ENCODE measurements around the gene DGKG. TPM values are rescaled to one million over a fixed set of nuclear protein-coding genes. Genes with fewer than 3 reads are reported as not detected.

The DGKG gene
- total RNA-seq, 4 donors from 2014 or later: 0.79 to 4.0 (median 1.6) TPM

GRCh38 chr3:186251948-186252619 is 110.0 kb downstream of the DGKG start:
- no peak for DNase-seq (ENCODE audit: low spot score in 2 of 2)
- Histone ChIP-seq H3K4me1 (peaks cover 21% of the 10 kb centered on the region), H3K4me3 (no peak overlapping the region), H3K36me3 (no peaks in the 10 kb centered on the region), H3K9me3 (no peaks in the 10 kb centered on the region), H3K27me3 (no peaks in the 10 kb centered on the region), H3K27ac (no peak overlapping the region)
- WGBS: 74% methylated on average over 8 of the region's 8 CpGs
- no peak for TF ChIP-seq POLR2A (IDR thresholded peaks at IDR 0.05)
- TF ChIP-seq POLR2AphosphoS5 (IDR thresholded peaks at IDR 0.05): no peak
- no peak for TF ChIP-seq CTCF (IDR thresholded peaks at IDR 0.05)
- TF ChIP-seq EP300 (IDR thresholded peaks at IDR 0.05): no peak

GRCh38 chr3:186248850-186249249 is 113.2 kb downstream of the DGKG start:
- TF ChIP-seq EP300 (IDR thresholded peaks at IDR 0.05) (no peak), POLR2A (IDR thresholded peaks at IDR 0.05) (no peak)
- no peak overlapping the region for H3K27ac ChIP-seq
- 80% methylated on average over 7 of the region's 7 CpGs for WGBS
- H3K27me3 ChIP-seq: no peaks in the 10 kb centered on the region
- H3K4me3 ChIP-seq: no peak overlapping the region
- DNase-seq (ENCODE audit: low spot score in 2 of 2): no peak
- peaks cover 10% of the 10 kb centered on the region for H3K4me1 ChIP-seq
- H3K9me3 ChIP-seq: no peaks in the 10 kb centered on the region
- H3K36me3 ChIP-seq: no peaks in the 10 kb centered on the region

- Histone ChIP-seq H3K9me3 (no peaks in the 10 kb centered on the region), H3K4me3 (no peak overlapping the region), H3K27ac (no peak overlapping the region), H3K27me3 (no peaks in the 10 kb centered on the region), H3K36me3 (no peaks in the 10 kb centered on the region), H3K4me1 (peaks cover 10% of the 10 kb centered on the region)
- WGBS: 40% methylated on average over 5 of the region's 5 CpGs
- DNase-seq (ENCODE audit: low spot score in 2 of 2): no peak
- TF ChIP-seq EP300 (IDR thresholded peaks at IDR 0.05): no peak
- no peak for TF ChIP-seq POLR2AphosphoS5 (IDR thresholded peaks at IDR 0.05)
- no peak for TF ChIP-seq CTCF (IDR thresholded peaks at IDR 0.05)
- no peak for TF ChIP-seq POLR2A (IDR thresholded peaks at IDR 0.05)
These were observed 113.9 kb downstream of the DGKG start for GRCh38 chr3:186247821-186248814.

DNA sequence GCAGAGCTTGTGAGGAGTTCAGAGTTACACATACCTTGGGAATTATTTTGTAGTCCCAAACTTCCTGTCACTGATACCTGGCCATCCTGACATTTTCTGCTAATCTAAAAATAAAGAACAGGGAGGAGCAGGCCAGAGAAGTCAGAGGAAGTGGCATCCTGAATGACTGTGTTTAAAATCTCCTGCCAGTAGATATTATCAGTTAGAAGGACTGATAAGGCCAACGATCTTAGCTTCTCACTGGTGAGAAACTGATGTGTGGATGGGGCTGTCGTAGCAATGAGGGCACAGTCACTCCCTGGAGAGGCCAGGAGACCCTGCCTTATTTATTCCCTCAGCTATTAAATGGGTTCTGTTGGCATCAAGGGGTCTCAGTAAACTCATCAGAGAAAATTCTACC is 115.1 kb downstream of the DGKG start:
- no peaks in the 10 kb centered on the region for H3K9me3 ChIP-seq
- H3K27me3 ChIP-seq: no peaks in the 10 kb centered on the region
- no peaks in the 10 kb centered on the region for H3K36me3 ChIP-seq
- H3K4me1 ChIP-seq: peaks cover 19% of the 10 kb centered on the region
- DNase-seq (ENCODE audit: low spot score in 2 of 2): no peak
- H3K4me3 ChIP-seq: no peak overlapping the region
- WGBS: 66% methylated on average over 2 of the region's 2 CpGs
- H3K27ac ChIP-seq: no peak overlapping the region
- no peak for TF ChIP-seq CTCF (IDR thresholded peaks at IDR 0.05)

DNA sequence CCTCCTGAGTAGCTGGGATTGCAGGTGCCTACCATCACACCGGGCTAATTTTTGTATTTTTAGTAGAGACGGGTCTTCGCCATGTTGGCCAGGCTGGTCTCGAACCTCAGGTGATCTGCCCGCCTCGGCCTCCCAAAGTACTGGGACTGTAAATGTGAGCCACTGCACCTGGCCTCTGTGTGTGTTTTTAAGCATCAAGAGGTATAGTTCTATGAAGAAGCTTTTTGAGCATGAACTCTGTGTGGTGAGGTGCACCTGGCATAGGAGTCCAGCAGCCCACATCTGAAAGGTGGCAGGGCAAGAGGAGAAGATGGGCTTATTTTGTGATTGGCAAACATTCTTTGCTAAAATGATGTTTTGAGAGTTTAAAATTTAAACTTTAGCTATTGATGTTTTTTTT is 118.0 kb downstream of the DGKG start:
- no peak overlapping the region for H3K4me3 ChIP-seq
- H3K27me3 ChIP-seq: no peaks in the 10 kb centered on the region
- H3K4me1 ChIP-seq: peaks cover 23% of the 10 kb centered on the region
- H3K27ac ChIP-seq: no peak overlapping the region
- DNase-seq (ENCODE audit: low spot score in 2 of 2): no peak
- no peak for TF ChIP-seq EP300 (IDR thresholded peaks at IDR 0.05)
- no peak for TF ChIP-seq POLR2AphosphoS5 (IDR thresholded peaks at IDR 0.05)
- TF ChIP-seq CTCF (IDR thresholded peaks at IDR 0.05): no peak
- TF ChIP-seq POLR2A (IDR thresholded peaks at IDR 0.05): no peak
- H3K36me3 ChIP-seq: no peaks in the 10 kb centered on the region
- H3K9me3 ChIP-seq: no peaks in the 10 kb centered on the region
- WGBS: 88% methylated on average over 6 of the region's 6 CpGs

Data from suprapubic skin (tissue), 4 donors.